GM21737 (cell line): ENCODE measurements around the gene SLC44A5.
A peak's percentile ranks its signal among the peaks of the same experiment; 100 is the strongest.
"Not testable (repeated sequence)": the region's sequence is repeated elsewhere in the genome, so short reads cannot be mapped to it uniquely, and the experiment has no call there.

Experiments
- ATAC-seq: cut with Tn5 transposase; IDR thresholded peaks from one replicate; pipeline ENCODE4 v1.9.1; 2021; ENCODE audit warnings: mild to moderate bottlenecking, moderate library complexity; ENCODE audit not compliant: unreplicated experiment

The SLC44A5 gene

DNA sequence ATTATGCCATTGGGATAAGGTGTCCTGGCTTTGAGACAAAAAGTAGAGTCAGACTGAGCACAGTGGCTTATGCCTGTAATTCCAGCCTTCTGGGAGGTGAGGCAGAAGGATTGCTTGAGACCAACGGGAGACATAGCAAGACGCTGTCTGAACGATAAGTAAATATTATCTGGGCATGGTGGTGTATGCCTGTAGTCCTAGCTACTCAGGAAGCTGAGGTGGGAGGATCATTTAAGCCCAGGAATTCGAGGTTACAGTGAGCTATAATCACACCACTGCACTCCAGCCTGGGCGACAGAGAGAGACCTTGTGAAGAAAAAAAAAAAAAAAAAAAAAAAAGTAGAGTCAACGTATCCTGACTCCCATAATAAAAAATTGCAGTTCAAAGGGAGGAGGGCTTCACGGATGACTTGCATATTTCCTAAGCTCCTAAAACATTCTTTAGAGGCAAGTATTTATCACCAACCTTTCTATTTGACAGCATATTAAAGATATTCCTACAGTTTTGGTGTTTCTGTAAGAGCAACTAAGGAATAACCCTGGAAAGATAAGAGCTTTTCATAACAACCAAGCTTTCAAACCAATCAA is 141.2 kb downstream of the SLC44A5 start:
- no peak for ATAC-seq

DNA sequence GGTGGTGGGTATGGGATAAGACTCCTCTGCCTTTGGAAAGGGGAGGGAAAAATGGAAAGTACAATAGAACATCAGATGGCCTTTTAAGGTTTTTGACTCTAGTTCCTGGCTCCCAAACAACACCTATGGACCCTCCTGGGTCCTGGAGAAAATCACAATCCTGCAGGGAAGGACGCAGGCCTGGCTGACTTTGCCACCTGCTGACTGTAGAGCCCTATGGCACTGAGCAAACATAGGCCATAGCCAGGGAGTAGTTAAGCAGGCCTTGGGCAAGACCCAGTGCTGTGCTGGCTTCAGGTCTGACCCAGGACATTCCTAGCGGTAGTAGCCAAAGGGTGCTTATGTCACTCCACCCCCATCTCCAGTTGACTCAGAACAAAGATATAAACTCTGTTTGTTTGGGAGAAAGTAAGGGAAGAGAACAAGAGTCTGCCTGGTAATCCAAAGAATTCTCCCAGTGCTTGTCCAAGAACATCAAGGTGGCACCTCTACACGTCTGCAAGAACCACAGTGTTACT is 149.0 kb downstream of the SLC44A5 start:
- ATAC-seq = no peak

DNA sequence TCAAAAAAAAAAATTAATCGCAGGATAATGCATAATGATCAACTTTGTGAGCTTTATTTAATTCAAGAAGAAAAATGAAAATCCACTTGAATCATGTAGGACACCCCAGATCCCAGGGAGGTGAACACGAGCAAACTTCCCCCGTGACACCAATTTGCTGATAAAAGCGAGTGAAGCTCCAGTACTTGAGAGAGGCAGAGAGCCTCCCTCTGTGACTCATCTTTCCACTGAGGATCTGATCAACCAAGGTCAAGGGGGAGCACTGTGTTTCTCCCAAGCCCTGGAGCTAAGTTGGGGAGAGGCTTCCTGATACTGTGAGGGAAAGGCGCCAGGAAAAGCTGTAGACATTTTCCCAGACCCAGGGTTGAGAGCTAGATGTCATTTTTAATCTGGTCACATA is 160.9 kb downstream of the SLC44A5 start:
- no peak for ATAC-seq

DNA sequence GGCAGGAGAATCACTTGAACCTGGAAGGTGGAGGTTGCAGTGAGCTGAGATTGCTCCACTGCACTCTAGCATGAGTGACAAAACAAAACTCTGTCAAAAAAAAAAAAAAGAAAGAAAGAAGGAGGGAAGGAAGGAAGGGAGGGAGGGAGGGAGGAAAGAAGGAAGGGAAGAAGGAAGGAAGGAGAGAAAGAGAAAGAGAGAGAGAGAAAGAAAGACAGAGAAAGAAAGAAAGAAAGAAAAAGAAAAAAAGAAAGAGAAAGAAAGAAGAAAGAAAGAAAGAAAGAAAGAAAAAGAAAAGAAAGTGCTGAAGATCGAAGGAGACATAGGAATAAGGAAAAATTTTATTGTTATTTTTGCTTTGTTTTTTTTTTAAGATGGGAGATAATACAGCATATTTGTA is 166.7 kb downstream of the SLC44A5 start:
- ATAC-seq = no peak

DNA sequence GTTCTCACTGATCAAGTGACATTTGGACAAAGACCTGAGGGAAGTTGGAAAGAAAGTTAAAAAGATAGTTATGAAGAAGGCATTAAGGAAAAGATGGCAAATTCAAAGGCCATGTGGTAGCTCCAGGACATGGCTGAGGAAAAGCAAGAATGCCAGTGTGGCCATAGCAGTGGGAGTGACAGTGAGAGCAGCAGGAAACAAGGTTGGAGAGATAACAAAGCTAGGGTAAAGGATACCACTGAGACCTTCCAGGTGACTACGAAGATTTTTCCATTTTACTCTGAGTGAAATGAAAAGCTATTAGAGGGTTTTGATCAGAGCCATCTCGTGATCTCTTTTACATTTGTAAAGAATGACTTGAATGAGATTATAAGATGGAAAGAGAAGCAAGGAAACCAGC is 170.6 kb downstream of the SLC44A5 start:
- no peak for ATAC-seq

DNA sequence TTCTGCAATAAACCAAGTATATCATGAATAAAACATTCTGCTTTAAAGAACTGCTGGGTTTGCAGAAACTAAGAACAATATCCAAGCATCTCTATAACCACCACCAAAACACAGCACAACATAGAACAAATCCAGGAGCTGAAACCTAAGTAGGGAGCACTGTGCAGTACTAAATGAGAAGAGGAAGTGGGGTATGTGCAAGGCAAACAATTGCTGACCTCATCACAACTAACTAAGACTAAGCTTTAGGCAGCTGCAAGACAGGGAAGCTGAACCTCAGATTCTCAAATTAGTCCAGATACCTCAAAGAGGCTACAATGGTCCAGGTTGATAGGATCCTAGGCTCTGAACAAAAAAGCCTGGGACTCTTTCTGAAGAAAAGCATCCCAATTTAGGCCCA is 172.6 kb downstream of the SLC44A5 start:
- no peak for ATAC-seq

DNA sequence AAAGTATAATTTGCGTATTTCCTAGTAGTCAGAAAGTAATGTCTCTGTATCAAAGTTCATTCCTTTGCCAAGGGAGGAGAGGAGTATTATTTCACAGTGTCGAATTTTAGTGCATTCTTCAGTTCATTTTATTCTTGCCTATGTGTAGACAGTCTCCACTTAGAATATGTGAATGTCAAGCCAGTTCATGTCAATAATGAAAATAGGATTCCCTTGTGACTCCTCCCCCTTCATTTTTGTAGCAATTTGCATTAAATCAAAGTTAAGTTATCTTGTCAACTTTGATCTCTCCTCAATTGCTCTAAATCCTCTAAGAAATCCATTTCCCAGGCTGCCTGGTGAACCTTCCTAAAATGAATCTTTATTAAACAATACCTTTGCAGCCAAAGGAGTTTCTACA is 179.1 kb downstream of the SLC44A5 start:
- no peak for ATAC-seq

DNA sequence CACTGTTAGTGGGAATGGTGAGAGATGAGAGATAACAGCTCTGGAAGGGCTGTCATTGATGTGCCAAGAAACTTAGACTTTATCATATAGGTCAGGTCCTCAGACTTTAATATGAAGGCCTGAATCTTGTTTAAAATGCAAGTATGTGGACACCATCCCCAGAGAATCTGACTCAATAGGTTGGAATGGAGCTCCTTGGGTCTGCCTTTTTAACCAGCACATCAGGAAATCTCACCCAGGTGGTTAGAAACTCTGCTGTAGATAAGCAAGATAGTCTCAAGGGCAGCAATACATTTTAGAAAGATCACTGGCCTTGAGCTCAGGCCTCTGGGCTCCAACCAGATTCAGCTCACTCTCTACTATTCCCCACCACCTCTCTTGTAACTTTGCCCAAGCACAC is 180.4 kb downstream of the SLC44A5 start:
- ATAC-seq = no peak

DNA sequence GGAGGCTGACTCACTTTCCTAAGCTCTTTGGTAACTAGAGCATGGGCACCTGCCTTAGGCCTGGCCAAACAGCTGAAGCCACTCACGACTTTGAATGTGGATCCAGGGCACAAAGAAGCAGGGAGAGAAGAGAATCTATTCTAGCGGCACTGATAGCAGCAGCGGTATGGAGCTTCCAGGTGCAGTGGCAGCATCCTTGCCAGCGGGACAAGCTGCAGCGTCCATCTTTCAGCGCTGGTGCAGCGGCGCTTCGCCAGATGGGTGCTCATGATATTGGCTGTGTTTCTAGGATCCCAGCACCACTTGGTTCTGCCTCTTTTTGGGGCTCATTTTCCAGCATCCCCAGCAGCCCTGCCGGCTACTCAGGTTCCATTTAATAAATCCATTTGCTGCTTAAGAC is 184.2 kb downstream of the SLC44A5 start:
- ATAC-seq = no peak

DNA sequence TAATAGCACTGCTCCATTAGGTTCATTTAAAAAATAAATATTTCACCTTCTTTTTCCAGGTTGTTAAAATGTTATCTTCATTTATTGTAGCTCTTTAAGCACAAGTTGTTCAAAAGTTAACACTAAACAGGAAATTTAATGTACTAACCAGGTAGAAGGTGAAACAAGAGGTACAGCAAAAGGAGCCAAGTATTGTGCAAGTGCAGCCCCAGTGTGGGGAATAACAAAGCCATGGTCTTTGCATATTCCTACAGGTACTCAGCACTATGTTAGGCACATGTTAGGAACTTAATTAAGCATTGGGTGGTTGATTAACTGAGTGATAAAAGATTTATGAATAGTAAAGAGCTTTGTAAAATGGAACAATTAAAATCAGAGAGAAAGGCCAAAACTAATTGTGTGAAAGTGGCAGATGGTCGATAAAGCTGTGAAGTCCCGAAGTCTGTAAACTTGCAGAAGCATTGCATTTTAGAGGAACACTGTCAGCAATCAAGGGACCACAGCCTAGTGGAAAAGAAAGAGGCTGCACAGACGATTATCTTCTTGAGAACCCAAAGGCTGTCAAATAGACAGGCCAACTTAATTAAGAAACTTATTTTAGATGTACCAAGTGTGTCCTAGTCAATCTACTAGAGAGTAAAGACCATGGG is 185.8 kb downstream of the SLC44A5 start:
- ATAC-seq = no peak

DNA sequence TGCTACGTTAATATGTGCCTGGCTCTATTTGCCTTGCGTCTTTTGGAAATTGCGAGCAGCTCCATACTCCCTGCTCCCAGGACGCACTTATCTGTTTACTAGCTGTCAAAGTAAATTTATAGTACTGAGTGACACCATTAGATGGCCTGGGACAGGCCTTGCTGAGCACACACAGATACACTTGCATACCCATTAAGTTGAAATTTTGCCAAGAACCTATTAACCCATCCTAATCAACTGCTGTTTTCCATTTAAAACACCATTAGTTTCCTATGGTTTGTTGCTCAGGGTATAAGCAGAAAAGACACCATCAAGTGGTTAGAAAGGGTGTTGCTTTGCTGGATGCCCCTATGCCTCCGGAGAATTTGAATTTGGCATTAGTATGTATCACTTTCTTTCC is 187.3 kb downstream of the SLC44A5 start:
- no peak for ATAC-seq

DNA sequence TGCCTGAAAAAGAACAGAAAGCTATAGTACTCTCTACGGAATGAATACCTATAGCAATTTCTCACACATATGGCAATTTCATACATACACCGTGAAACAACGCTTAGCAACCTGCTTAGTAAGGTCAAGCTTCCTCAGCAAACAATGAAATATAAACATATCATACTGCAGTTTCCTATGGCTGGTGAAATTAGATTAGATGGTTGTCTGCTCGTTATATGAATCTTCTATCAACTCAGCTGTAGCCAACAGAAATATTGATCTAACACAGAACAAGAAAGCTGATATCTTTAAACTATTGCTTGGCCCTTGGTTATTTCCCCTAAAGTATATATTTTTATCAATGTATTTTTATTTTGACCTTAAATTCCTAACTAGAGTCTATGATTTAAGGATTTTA is 187.8 kb downstream of the SLC44A5 start:
- no peak for ATAC-seq

DNA sequence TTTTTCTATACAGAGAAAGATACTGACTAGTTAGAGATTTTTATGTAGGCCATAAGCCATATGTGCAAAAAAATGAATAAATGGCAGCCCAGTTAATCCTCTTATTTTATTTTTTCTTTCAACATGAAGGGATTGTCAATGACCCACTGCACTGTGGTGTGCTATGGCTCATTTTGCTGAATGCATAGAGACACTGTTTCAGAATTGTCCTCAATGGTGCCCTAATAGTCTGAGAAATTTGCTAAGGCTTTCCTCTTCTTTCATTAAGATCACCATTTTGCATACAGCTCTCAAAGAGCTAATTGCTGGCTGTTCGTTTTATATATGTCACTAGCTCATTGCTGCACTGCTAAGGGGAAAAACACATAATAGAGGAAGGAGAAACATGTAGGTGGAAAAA is 189.5 kb downstream of the SLC44A5 start:
- ATAC-seq = no peak

DNA sequence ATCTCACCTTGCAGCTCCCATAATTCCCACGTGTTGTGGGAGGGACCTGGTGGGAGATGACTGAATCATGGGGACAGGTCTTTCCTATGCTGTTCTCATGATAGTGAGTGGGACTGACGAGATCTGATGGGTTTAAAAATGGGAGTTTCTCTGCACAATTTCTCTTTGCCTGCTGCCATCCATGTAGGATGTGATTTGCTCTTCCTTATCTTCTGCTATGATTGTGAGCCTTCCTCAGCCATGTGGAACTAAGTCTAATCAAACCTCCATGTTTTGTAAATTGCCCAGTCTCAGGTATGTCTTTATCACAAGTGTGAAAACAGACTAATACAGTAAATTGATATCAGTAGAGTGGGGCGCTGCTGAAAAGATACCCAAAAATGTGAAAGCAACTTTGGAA is 195.7 kb downstream of the SLC44A5 start:
- ATAC-seq = no peak

DNA sequence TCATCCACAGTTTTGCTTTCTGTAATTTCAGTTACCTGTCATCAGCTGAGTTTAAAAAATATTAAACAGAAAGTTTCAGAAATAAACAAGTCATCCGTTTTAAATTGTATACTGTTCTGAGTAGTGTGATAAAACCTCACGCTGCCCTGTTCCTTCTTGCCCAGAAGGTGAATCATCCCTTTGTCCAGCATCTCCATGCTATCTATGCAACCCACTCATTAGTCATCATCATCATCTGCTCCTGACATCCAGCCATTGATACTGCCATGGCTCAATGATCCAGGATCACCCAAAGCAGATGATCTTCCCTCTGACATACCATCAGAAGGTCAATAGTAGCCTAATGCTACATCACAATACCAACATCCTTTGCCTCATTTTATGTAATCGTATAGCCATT is 198.3 kb downstream of the SLC44A5 start:
- ATAC-seq = no peak

DNA sequence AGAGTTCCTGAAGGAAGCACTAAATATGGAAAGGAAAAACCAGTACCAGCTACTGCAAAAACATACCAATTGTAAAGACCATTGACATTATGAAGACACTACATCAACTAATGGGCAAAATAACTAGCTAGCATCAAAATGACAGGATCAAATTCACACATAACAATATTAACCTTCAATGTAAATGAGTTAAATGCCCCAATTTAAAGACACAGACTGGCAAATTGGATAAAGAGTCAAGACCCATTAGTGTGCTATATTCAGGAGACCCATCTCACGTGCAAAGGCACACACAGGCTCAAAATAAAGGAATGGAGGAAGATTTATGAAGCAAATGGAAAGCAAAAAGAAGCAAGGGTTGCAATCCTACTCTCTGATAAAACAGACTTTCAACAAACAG is 206.2 kb downstream of the SLC44A5 start:
- ATAC-seq = not testable (repeated sequence)

DNA sequence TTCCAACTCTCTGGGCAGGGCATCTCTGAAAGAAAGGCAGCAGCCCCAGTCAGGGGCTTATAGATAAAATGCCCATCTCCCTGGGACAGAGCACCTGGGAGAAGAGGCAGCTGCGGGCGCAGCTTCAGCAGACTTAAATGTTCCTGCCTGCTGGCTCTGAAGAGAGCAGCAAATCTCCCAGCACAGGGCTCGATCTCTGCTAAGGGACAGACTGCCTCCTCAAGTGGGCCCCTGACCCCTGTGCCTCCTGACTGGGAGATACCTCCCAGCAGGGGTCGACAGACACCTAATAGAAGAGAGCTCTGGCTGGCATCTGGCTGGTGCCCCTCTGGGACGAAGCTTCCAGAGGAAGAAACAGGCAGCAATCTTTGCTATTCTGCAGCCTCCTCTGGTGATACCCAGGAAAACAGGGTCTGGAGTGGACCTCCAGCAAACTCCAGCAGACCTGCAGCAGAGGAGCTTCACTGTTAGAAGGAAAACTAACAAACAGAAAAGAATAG is 207.7 kb downstream of the SLC44A5 start:
- ATAC-seq = not testable (repeated sequence)

DNA sequence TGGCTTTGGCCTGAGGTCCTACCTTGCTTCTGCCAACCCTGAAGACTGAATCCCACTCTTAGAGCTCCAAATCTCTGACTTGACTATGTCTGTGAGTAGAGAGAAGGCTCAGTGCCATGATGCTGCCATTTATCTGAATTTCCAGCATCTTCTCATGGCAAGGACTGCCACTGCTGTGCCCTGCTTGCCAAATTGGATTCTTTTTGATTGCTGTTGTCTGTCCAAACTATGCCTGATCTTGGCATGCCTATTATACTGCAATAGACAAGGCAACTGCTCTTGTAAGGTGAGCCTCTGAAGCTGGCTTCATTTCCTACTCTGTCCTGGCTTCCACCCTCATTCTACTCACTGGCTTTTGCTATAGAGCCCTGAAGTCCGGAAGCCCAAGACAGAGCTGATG is 210.2 kb downstream of the SLC44A5 start:
- ATAC-seq = no peak

DNA sequence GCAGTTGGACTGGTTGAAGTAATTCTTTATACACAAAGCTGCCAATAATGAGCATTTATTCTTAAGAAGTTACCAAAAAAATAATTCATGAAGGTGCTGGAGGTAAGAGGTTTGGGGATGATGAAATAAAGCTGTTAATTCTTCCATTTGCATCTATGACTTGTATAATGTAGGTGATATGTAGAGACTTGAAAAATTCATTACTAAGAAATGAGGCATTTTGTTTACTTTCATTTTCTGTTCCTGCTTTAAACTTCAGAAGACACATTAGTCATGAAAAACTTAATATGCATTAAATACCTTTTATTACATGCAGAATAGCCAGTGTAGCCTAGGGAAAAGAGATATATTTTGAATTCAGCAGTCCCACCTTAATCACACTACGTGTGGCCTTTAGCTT is 214.2 kb downstream of the SLC44A5 start:
- ATAC-seq = no peak

DNA sequence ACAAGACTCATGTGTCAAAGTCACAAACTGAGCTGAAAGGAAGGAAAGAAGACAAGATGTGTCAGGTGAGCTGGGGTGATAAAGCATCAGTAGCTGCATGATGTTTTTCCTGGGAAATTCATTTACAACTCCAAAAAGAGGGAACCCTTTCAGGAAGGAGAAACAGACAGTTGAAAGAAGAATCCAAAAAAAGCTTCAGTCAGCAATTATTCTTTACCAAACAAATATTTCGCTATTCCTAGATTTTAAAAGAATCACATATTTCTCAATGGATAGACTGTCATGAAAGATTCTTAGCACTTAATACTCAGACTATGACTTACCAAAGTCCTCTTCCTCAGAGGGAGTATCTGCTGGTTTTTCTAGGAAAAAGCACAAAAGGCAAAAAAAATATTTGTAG is 214.7 kb downstream of the SLC44A5 start:
- no peak for ATAC-seq

DNA sequence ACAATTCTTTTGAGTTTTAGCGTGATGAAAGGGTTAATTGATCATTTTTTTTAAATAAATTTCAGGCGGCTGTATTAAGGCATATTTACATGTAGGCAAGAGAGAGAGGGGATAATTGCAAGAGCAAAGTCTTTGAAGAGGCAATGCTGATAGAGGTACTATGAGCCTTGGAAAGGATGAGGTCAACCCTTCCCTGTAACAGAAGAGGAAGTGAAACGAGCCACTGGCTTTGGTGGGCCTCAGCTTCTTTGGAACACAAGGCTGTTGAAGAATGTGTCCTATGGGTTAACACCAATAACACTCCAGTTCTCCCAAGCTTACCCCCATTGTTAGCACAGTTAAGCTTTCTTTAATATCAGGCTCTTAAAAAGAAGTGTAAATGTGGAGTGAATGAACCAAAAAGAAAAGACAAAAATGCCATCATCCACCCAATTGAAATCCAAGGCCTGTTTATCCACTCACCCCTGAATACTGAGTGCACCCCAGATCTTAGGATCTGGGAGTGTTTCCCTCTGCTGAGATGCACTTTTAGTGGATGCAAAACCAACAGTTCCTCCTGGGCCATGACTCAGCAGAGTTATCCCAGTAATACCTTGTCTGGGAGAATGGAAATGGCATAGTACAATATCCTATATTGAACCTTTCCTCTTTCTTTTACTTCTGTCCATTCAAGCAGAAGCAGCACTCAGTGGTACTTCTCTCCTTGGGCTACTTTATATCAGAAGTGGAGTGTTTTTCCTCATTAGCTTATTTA is 216.4 kb downstream of the SLC44A5 start:
- ATAC-seq = peak; percentile 56

DNA sequence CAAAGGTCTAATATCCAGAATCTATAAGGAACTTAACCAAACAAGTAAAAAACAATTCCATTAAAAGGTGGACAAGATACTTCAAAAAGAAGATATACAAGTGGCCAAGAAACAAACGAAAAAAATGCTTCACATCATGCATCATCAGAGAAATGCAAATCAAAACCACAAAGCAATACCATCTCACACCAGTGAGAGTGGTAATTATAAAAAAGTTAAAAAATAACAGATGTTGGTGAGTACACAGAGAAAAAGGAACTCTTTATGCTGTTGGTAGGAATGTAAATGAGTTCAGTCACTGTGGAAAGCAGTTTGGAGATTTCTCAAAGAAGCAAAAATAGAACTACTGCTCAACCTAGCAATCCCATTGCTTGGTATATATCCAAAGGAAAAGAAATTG is 218.6 kb downstream of the SLC44A5 start:
- peak; percentile 86 for ATAC-seq
